Measurements from ENCODE around the gene HYAL2. TPM values are rescaled to one million over a fixed set of nuclear protein-coding genes. Genes with fewer than 3 reads are reported as not detected.

The HYAL2 gene
- 63.8 and 67.0 TPM in 2 replicates for total RNA-seq (ENCODE audit: low replicate concordance)

GRCh38 chr3:50322386-50323091, at the start of gene HYAL2:
Gene HYAL2, minus strand, starts transcription at chr3:50322745. Its CDS starts 2,256 bp downstream, at chr3:50320489.

GRCh38 chr3:50358911-50359759, 36.6 kb upstream of the HYAL2 start, which contains the start of gene TMEM115:
Gene TMEM115, minus strand, starts transcription at chr3:50359521. Its CDS starts 458 bp downstream, at chr3:50359063.

GRCh38 chr3:50350527-50351322, 28.2 kb upstream of the HYAL2 start, which contains the start of the genes CYB561D2 and NPRL2:
Gene CYB561D2, plus strand, starts transcription at chr3:50350862. Its CDS starts 572 bp downstream, at chr3:50351434.
Gene NPRL2, minus strand, starts transcription at chr3:50350775. Its CDS starts 123 bp downstream, at chr3:50350652.

GRCh38 chr3:50345586-50346234, 23.2 kb upstream of the HYAL2 start, which contains the start of gene ZMYND10:
Gene ZMYND10, minus strand, starts transcription at chr3:50345732. Its CDS starts 153 bp downstream, at chr3:50345579.

GRCh38 chr3:50340448-50341329, 18.1 kb upstream of the HYAL2 start, which contains the start of gene RASSF1:
Gene RASSF1, minus strand, starts transcription at chr3:50340836. Its CDS starts 31 bp downstream, at chr3:50340805.

GRCh38 chr3:50327943-50328691, 5.6 kb upstream of the HYAL2 start, which contains the start of gene TUSC2:
Gene TUSC2, minus strand, starts transcription at chr3:50328223. Its CDS starts 124 bp downstream, at chr3:50328099.

GRCh38 chr3:50303013-50303815, 19.3 kb downstream of the HYAL2 start, which contains the start of gene HYAL1:
Gene HYAL1, minus strand, starts transcription at chr3:50303574. Its CDS starts 618 bp downstream, at chr3:50302956.

GRCh38 chr3:50298836-50299637, 23.5 kb downstream of the HYAL2 start, which contains the start of the genes HYAL3 and NAA80:
Gene HYAL3, minus strand, starts transcription at chr3:50299405. Its CDS starts 3,803 bp downstream, at chr3:50295602.
Gene NAA80, minus strand, starts transcription at chr3:50299405. Its CDS starts 1,942 bp downstream, at chr3:50297463.

GRCh38 chr3:50292159-50293078, 30.1 kb downstream of the HYAL2 start, which contains the start of gene IFRD2:
Gene IFRD2, minus strand, starts transcription at chr3:50292429. Its CDS starts 155 bp downstream, at chr3:50292274.

GRCh38 chr3:50278880-50279224, 43.7 kb downstream of the HYAL2 start, which contains the start of gene LSMEM2:
Gene LSMEM2, plus strand, starts transcription at chr3:50279087. Its CDS starts 27 bp downstream, at chr3:50279114.

GRCh38 chr3:50268703-50269451, 53.7 kb downstream of the HYAL2 start, which contains the start of gene SEMA3B:
Gene SEMA3B, plus strand, starts transcription at chr3:50269147. Its CDS starts 94 bp downstream, at chr3:50269241.

All from smooth muscle cell of the coronary artery (primary cell).